HG02642 (cell line): ENCODE data around the gene PSMB5.

Experiments used
- ATAC-seq: cut with Tn5 transposase; IDR thresholded peaks from one replicate; pipeline ENCODE4 v1.9.1; 2021; ENCODE audit warnings: mild to moderate bottlenecking; ENCODE audit not compliant: unreplicated experiment, poor library complexity

PSMB5 gene

GRCh38 chr14:22977684-22978486 lies 56.8 kb downstream of the PSMB5 start:
- no peak for ATAC-seq

- ATAC-seq = no peak
Observed at GRCh38 chr14:22977434-22977683, 57.3 kb downstream of the PSMB5 start.

GRCh38 chr14:22976620-22977433 lies 57.9 kb downstream of the PSMB5 start:
- ATAC-seq = no peak
